Esophagus muscularis mucosa (tissue), 4 donors: ENCODE data around the gene LRRC47. TPM values are rescaled to one million over a fixed set of nuclear protein-coding genes. Genes with fewer than 3 reads are reported as not detected.

Source experiments
- DNase-seq: peaks from one replicate; pipeline ENCODE4 v3.0.0-alpha.2; 2017; ENCODE audit errors: extremely low spot score
- H3K27ac ChIP-seq, 4 donors: fragments of 200-600 bp; sonication (generic); replicated peaks in 1 of 4; 1 replicate in 3 of 4; 2 replicates in 1 of 4; pipeline ENCODE4 v1.5.1; 2016 to 2019; ENCODE audit warnings: mild to moderate bottlenecking in 1 of 4
- H3K27me3 ChIP-seq, 4 donors: fragments of 200-600 bp; sonication (generic); one replicate each; pipeline versions ENCODE4 v1.5.1 to v1.6.0; 2016 to 2019
- H3K36me3 ChIP-seq, 4 donors: fragments of 200-600 bp; sonication (generic); one replicate each; pipeline ENCODE4 v1.5.1; 2016 to 2019
- H3K4me1 ChIP-seq, 4 donors: fragments of 200-600 bp; sonication (generic); one replicate each; pipeline ENCODE4 v1.5.1; 2016 to 2019
- H3K4me3 ChIP-seq, 4 donors: fragments of 200-600 bp; sonication (generic); 1 replicate in 2 of 4; 2 replicates in 2 of 4; pipeline ENCODE4 v1.5.1; 2016 to 2019; ENCODE audit warnings: mild to moderate bottlenecking in 4 of 4, moderate library complexity in 1 of 4
- H3K9me3 ChIP-seq, 4 donors: fragments of 200-600 bp; sonication (generic); 1 replicate in 3 of 4; 2 replicates in 1 of 4; pipeline ENCODE4 v1.5.1; 2016 to 2019
- EP300 ChIP-seq: sonication (generic); formaldehyde crosslinking; IDR thresholded peaks from one replicate; pipeline ENCODE4 v1.6.1; 2017; ENCODE audit warnings: antibody characterized with exemption
- POLR2A ChIP-seq: fragments of 450-650 bp; IDR thresholded peaks from one replicate; pipeline ENCODE4 v1.6.1; 2017; ENCODE audit warnings: antibody characterized with exemption, moderate library complexity, mild to moderate bottlenecking, low read depth
- POLR2AphosphoS5 ChIP-seq, 2 donors: sonication (generic); formaldehyde crosslinking; IDR thresholded peaks; one replicate each; pipeline ENCODE4 v1.6.1; 2017; ENCODE audit warnings: antibody characterized with exemption in 2 of 2
- WGBS: methylation state at CpG from one replicate; pipeline ENCODE4 v1.1.5; 2018; 5-methylcytosine and 5-hydroxymethylcytosine counted together
- intact Hi-C: fragments of 100-400 bp; cut with DNase I; formaldehyde crosslinking; loops from one replicate; pipeline ENCODE4 v1.15.1; 2023
- total RNA-seq, 4 donors: library from RNA; depleted of rRNA; stranded (reverse); fragments of >200 nt; gene quantifications; one replicate each; pipeline versions ENCODE4 v1.1.0 to v1.2.1, GENCODE V29; 2016
- TF ChIP-seq, protein P1 (sequence below), 3 experiments: fragments of 200-600 bp in 2 of 3; fragments of 450-650 bp in 1 of 3; sonication (generic) in 2 of 3; IDR thresholded peaks; one replicate each; pipeline ENCODE4 v1.5.1; 2017 to 2019; ENCODE audit warnings: antibody characterized with exemption in 3 of 3, mild to moderate bottlenecking in 2 of 3, moderate library complexity in 1 of 3

LRRC47 gene
- total RNA-seq, 4 donors from 2014 or later, result 34.1 to 51.6 (median 44.1) TPM

DNA sequence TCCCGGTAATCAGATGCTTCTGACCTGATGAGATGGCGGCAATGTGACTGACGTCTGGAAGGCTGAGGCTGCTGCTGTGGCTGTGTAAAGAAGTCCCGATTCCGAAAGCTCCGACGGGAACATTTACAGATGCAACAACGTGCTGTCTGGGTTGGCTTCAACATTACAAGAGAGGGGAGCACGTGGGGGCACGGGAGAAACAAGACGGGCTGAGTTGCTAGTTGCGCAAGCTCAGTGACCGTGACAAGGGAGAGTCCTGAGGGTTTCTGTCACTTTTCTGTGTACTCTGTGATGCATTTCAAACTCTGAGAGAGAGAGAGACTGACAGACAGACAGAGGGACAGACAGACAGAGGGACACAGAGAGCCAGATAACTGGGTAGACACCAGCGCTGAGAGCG lies 25.6 kb upstream of the LRRC47 start:
- Histone ChIP-seq H3K4me1 (no peaks in the 10 kb centered on the region), H3K4me3 (no peak overlapping the region), H3K36me3 (peaks cover 43 to 100% (median 83%) of the 10 kb centered on the region in 4 donors), H3K9me3 (no peaks in the 10 kb centered on the region), H3K27ac (no peak overlapping the region), H3K27me3 (no peaks in the 10 kb centered on the region)
- no peak for DNase-seq
- no peak for TF ChIP-seq POLR2AphosphoS5 (IDR thresholded peaks at IDR 0.05)
- TF ChIP-seq, protein P1, sequence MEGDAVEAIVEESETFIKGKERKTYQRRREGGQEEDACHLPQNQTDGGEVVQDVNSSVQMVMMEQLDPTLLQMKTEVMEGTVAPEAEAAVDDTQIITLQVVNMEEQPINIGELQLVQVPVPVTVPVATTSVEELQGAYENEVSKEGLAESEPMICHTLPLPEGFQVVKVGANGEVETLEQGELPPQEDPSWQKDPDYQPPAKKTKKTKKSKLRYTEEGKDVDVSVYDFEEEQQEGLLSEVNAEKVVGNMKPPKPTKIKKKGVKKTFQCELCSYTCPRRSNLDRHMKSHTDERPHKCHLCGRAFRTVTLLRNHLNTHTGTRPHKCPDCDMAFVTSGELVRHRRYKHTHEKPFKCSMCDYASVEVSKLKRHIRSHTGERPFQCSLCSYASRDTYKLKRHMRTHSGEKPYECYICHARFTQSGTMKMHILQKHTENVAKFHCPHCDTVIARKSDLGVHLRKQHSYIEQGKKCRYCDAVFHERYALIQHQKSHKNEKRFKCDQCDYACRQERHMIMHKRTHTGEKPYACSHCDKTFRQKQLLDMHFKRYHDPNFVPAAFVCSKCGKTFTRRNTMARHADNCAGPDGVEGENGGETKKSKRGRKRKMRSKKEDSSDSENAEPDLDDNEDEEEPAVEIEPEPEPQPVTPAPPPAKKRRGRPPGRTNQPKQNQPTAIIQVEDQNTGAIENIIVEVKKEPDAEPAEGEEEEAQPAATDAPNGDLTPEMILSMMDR (IDR thresholded peaks at IDR 0.05), result no peak
- TF ChIP-seq EP300, result no peak
- no peak for TF ChIP-seq POLR2A
- intact Hi-C loops, result no loop called here
- WGBS, result 91% methylated on average over 15 of the region's 15 CpGs

DNA sequence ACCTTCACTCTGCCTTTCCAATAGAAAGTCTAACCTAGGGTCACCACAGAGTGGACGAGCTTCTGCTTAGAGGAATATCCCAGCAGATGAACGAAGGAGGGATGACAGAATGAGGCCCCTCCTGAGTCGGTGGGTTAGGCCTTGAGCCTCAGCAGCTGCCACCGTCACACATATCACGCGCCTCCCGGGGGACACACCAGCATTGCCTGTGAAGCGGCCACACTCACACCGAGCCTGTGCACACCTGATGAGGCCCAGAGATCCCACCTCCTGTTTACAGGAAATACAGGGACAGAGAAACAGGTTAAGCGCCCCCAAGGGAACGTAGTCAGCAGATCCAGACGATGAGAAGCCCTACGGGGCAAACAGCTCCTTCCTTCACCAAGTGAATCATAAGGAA lies 25.1 kb upstream of the LRRC47 start:
- no peak overlapping the region for H3K4me3 ChIP-seq
- no peaks in the 10 kb centered on the region for H3K4me1 ChIP-seq
- intact Hi-C loops, result no loop called here
- H3K27ac ChIP-seq, result no peak overlapping the region
- no peaks in the 10 kb centered on the region for H3K27me3 ChIP-seq
- no peak for DNase-seq
- WGBS, result 93% methylated on average over 3 of the region's 13 CpGs
- no peaks in the 10 kb centered on the region for H3K9me3 ChIP-seq
- TF ChIP-seq EP300, result no peak
- TF ChIP-seq POLR2A, result no peak
- TF ChIP-seq, protein P1 (IDR thresholded peaks at IDR 0.05), result no peak
- no peak for TF ChIP-seq POLR2AphosphoS5 (IDR thresholded peaks at IDR 0.05)
- H3K36me3 ChIP-seq, result peaks cover 43 to 100% (median 82%) of the 10 kb centered on the region in 4 donors

DNA sequence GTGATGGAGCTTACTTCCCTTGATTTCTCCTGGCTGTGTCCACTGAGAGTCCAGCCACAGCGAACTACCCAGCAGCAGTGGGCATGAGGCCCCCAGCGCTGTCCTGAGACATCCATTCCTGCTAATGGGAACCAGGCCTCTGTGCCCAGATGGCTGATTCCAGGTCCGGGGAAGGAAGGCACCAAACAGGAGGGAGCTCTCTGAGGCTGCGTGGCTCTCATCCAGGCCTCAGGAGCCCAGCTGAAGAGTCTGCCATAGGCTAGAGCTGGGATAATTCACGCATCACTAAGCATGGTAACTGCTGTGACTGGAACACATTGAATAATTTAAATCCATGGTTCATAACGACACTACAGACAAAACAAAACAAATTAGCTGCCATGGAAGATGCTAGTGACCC lies 24.7 kb upstream of the LRRC47 start:
- WGBS, result 79% methylated on average over 3 of the region's 6 CpGs
- Histone ChIP-seq H3K27ac (no peak overlapping the region), H3K4me1 (no peaks in the 10 kb centered on the region), H3K4me3 (no peak overlapping the region), H3K27me3 (no peaks in the 10 kb centered on the region), H3K9me3 (no peaks in the 10 kb centered on the region), H3K36me3 (peaks cover 43 to 100% (median 82%) of the 10 kb centered on the region in 4 donors)
- DNase-seq, result no peak
- TF ChIP-seq EP300 (no peak), POLR2AphosphoS5 (IDR thresholded peaks at IDR 0.05) (no peak)
- TF ChIP-seq, protein P1 (IDR thresholded peaks at IDR 0.05), result no peak
- intact Hi-C loops, result no loop called here

DNA sequence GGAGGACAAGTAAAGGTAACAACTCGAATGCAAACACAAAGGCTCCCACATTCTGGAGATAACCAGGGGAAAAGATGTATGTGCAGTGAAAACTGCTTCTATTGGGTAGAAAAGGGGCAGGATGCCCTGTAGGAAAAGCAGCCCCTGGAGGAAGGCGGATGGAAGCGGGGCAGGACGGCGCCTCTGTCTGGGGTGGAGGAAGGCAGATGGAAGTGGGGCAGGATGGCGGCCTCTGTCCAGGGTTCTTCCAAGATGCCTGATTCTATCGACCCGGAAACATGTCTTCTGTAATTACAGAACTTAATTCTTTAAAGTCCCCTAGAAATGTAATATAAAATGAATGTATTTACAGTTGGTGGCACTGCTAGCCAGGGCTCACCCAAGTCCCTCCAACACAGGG lies 24.0 kb upstream of the LRRC47 start:
- TF ChIP-seq EP300 (no peak), POLR2A (no peak), POLR2AphosphoS5 (IDR thresholded peaks at IDR 0.05) (no peak)
- TF ChIP-seq, protein P1 (IDR thresholded peaks at IDR 0.05), result no peak
- WGBS, result 87% methylated on average over 8 of the region's 8 CpGs
- no peak overlapping the region for H3K4me3 ChIP-seq
- intact Hi-C loops, result no loop called here
- no peaks in the 10 kb centered on the region for H3K9me3 ChIP-seq
- peaks cover 39 to 100% (median 82%) of the 10 kb centered on the region in 4 donors for H3K36me3 ChIP-seq
- no peaks in the 10 kb centered on the region for H3K4me1 ChIP-seq
- no peaks in the 10 kb centered on the region for H3K27me3 ChIP-seq
- DNase-seq, result no peak
- no peak overlapping the region for H3K27ac ChIP-seq

DNA sequence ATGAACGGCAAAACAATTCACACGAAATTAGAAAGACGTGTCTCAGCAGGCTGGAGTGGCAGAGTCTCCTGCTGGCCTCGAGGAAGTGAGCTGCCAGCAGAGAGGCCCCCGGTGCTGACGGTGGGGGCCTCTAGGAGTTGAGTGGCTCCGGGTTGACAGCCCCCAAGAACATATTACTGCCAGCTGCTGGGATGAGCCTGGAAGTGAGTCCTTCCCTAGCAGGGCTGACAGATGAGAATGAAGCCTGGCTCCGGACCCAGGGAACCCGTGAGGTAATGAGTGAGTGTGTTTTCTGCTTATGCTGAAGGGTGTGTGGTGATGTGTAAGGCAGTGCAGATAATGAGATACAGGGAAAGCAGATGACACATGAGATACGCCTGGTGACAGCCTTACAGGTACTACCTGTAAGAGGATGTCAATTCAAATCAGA lies 23.5 kb upstream of the LRRC47 start:
- no peaks in the 10 kb centered on the region for H3K9me3 ChIP-seq
- DNase-seq, result no peak
- 40% methylated on average over 10 of the region's 10 CpGs for WGBS
- TF ChIP-seq POLR2A, result no peak
- H3K36me3 ChIP-seq, result peaks cover 40 to 100% (median 83%) of the 10 kb centered on the region in 4 donors
- no peak overlapping the region for H3K4me3 ChIP-seq
- no peak overlapping the region for H3K27ac ChIP-seq
- H3K27me3 ChIP-seq, result no peaks in the 10 kb centered on the region
- intact Hi-C loops, result no loop called here
- H3K4me1 ChIP-seq, result no peaks in the 10 kb centered on the region
